Duodenal mucosa (tissue), 2 donors: ENCODE measurements around the gene GPR180.

ENCODE experiments used
- H3K27ac ChIP-seq: one replicate; pipeline ENCODE4 v1.7.0; 2013; ENCODE audit warnings: low read depth, low read length
- H3K27me3 ChIP-seq, 2 donors: one replicate each; pipeline ENCODE4 v1.7.0; 2013; ENCODE audit warnings: low read length in 2 of 2, control low read depth in 1 of 2; ENCODE audit not compliant: insufficient read depth in 2 of 2, control insufficient read depth in 1 of 2
- H3K36me3 ChIP-seq, 2 donors: one replicate each; pipeline ENCODE4 v1.7.0; 2013; ENCODE audit warnings: low read length in 2 of 2, control low read depth in 1 of 2; ENCODE audit not compliant: insufficient read depth in 2 of 2, control insufficient read depth in 1 of 2
- H3K4me1 ChIP-seq, 2 donors: one replicate each; pipeline ENCODE4 v1.7.0; 2013; ENCODE audit warnings: low read length in 2 of 2, control low read depth in 1 of 2; ENCODE audit not compliant: insufficient read depth in 2 of 2, control insufficient read depth in 1 of 2
- H3K4me3 ChIP-seq, 2 donors: one replicate each; pipeline ENCODE4 v1.7.0; 2013; ENCODE audit warnings: low read length in 2 of 2, low read depth in 1 of 2
- H3K9ac ChIP-seq, 2 donors: one replicate each; pipeline ENCODE4 v1.7.0; 2013; ENCODE audit warnings: low read length in 2 of 2, low read depth in 1 of 2
- H3K9me3 ChIP-seq, 2 donors: one replicate each; pipeline ENCODE4 v1.7.0; 2013; ENCODE audit warnings: low read length in 2 of 2, control low read depth in 1 of 2; ENCODE audit not compliant: control insufficient read depth in 1 of 2

Gene GPR180

GRCh38 chr13:94567581-94567980 is 34.1 kb upstream of the GPR180 start:
- no peaks in the 10 kb centered on the region for H3K27me3 ChIP-seq
- H3K27ac ChIP-seq: no peak overlapping the region
- H3K4me1 ChIP-seq: no peaks in the 10 kb centered on the region
- H3K36me3 ChIP-seq: peaks cover 16 to 38% of the 10 kb centered on the region in 2 donors
- H3K9ac ChIP-seq: no peak overlapping the region
- H3K4me3 ChIP-seq: no peak overlapping the region
- no peaks in the 10 kb centered on the region for H3K9me3 ChIP-seq

- Histone ChIP-seq H3K4me3 (no peak overlapping the region), H3K36me3 (peaks cover 24 to 46% of the 10 kb centered on the region in 2 donors), H3K9me3 (no peaks in the 10 kb centered on the region), H3K27me3 (no peaks in the 10 kb centered on the region), H3K9ac (no peak overlapping the region), H3K4me1 (no peaks in the 10 kb centered on the region), H3K27ac (no peak overlapping the region)
These were observed 33.2 kb upstream of the GPR180 start for GRCh38 chr13:94568443-94568842.

- Histone ChIP-seq H3K9ac (no peak overlapping the region), H3K27me3 (no peaks in the 10 kb centered on the region), H3K4me1 (no peaks in the 10 kb centered on the region), H3K27ac (no peak overlapping the region), H3K4me3 (no peak overlapping the region), H3K36me3 (peaks cover 27 to 52% of the 10 kb centered on the region in 2 donors), H3K9me3 (no peaks in the 10 kb centered on the region)
These were observed 32.0 kb upstream of the GPR180 start for GRCh38 chr13:94569615-94570014.

DNA sequence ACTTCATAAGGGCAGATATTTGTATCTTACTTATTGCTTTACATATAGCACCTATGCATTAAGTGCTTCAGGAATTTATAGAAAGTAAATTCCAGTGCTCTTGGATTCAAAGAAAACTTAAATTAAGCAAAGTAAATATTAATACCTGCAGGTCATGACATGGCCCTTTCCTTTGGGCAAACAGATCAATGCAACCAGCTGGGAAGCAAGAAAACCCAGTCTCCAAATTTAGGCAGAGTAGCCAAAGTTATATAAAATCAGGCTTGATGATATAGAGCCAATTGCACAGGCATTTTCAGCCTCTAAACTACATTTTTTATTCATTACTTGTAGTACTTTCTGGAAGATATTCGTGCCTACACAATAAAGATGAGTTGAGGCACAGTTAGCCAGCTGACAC is 22.6 kb upstream of the GPR180 start:
- Histone ChIP-seq H3K27me3 (no peaks in the 10 kb centered on the region), H3K4me1 (no peaks in the 10 kb centered on the region), H3K27ac (no peak overlapping the region), H3K9me3 (no peaks in the 10 kb centered on the region), H3K4me3 (no peak overlapping the region), H3K36me3 (peaks cover 9 to 75% of the 10 kb centered on the region in 2 donors), H3K9ac (no peak overlapping the region)

- Histone ChIP-seq H3K4me3 (no peak overlapping the region), H3K9me3 (no peaks in the 10 kb centered on the region), H3K4me1 (no peaks in the 10 kb centered on the region), H3K27ac (no peak overlapping the region), H3K36me3 (peaks cover 9 to 56% of the 10 kb centered on the region in 2 donors), H3K9ac (no peak overlapping the region), H3K27me3 (no peaks in the 10 kb centered on the region)
These were observed 17.7 kb upstream of the GPR180 start for GRCh38 chr13:94583926-94584325.

GRCh38 chr13:94585543-94586101 is 16.0 kb upstream of the GPR180 start:
- Histone ChIP-seq H3K9ac (no peak overlapping the region), H3K36me3 (peaks cover 3 to 46% of the 10 kb centered on the region in 2 donors), H3K4me3 (no peak overlapping the region), H3K9me3 (no peaks in the 10 kb centered on the region), H3K27ac (no peak overlapping the region), H3K27me3 (no peaks in the 10 kb centered on the region), H3K4me1 (no peaks in the 10 kb centered on the region)

- no peaks in the 10 kb centered on the region for H3K4me1 ChIP-seq
- no peak overlapping the region for H3K9ac ChIP-seq
- H3K27me3 ChIP-seq: no peaks in the 10 kb centered on the region
- no peak overlapping the region for H3K27ac ChIP-seq
- peaks cover 2 to 46% of the 10 kb centered on the region in 2 donors for H3K36me3 ChIP-seq
- no peaks in the 10 kb centered on the region for H3K9me3 ChIP-seq
- H3K4me3 ChIP-seq: no peak overlapping the region
These were observed 15.3 kb upstream of the GPR180 start for GRCh38 chr13:94586371-94586770.

DNA sequence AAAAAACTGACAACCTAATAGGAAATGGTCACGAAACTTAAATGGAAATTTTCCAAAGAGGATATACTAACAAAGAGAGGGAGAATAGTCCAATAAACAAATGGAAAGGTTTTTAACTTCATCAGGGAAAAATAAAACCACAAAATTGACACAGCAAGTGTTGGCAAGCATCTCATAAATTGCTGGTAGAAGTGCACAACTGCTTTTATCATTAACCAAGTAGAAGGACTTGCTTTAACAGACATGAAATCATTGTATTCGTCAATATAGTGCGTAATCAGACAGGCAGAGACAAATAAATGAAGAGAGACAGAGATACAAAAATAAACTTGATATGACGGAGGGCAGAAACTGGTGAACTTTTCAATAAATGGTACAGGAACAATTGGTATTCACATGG is 13.1 kb upstream of the GPR180 start:
- no peak overlapping the region for H3K9ac ChIP-seq
- H3K36me3 ChIP-seq: peaks cover 6 to 39% of the 10 kb centered on the region in 2 donors
- no peaks in the 10 kb centered on the region for H3K27me3 ChIP-seq
- H3K9me3 ChIP-seq: no peaks in the 10 kb centered on the region
- H3K4me1 ChIP-seq: peaks cover 0 to 2% of the 10 kb centered on the region in 2 donors
- H3K4me3 ChIP-seq: no peak overlapping the region
- no peak overlapping the region for H3K27ac ChIP-seq

DNA sequence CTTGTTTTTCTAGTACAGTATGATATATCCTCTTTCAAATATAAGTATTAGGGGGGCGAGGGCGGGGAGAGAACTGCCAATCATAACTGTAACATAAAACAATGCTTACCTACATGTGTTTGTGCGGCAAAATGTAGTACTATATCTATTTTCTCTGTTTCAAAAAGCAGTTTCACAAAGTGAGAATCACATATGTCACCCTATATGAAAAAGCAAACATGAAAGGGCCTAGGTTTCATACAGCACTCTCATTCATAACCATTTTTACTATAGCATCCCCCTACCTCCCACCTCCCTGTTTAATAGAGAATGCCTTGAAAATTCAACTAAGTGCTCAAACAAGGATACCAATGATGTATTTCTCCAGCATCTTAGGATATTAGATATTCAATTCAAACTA is 10.9 kb upstream of the GPR180 start:
- H3K36me3 ChIP-seq: peaks cover 6 to 29% of the 10 kb centered on the region in 2 donors
- H3K4me3 ChIP-seq: no peak overlapping the region
- no peak overlapping the region for H3K27ac ChIP-seq
- peaks cover 18 to 20% of the 10 kb centered on the region in 2 donors for H3K4me1 ChIP-seq
- no peak overlapping the region for H3K9ac ChIP-seq
- no peaks in the 10 kb centered on the region for H3K27me3 ChIP-seq
- no peaks in the 10 kb centered on the region for H3K9me3 ChIP-seq

GRCh38 chr13:94595001-94595949 is 6.4 kb upstream of the GPR180 start:
- Histone ChIP-seq H3K4me3 (peak overlapping the region; percentile 97 to 98), H3K36me3 (peaks cover 6 to 20% of the 10 kb centered on the region in 2 donors), H3K27ac (no peak overlapping the region), H3K4me1 (peaks cover 20 to 29% of the 10 kb centered on the region in 2 donors), H3K27me3 (no peaks in the 10 kb centered on the region), H3K9ac (peak overlapping the region; percentile 93 to 99), H3K9me3 (no peaks in the 10 kb centered on the region)
